ENCODE data around the gene NCKAP1. TPM values are rescaled to one million over a fixed set of nuclear protein-coding genes. Genes with fewer than 3 reads are reported as not detected.
"Not testable (repeated sequence)": the region's sequence is repeated elsewhere in the genome, so short reads cannot be mapped to it uniquely, and the experiment has no call there.

The NCKAP1 gene
- total RNA-seq, 1 donor from 2014 or later = 83.0 TPM

GRCh38 chr2:183063083-183063482 lies 24.8 kb upstream of the NCKAP1 start:
- H3K9ac ChIP-seq (ENCODE audit: low read depth in 1 of 3, low read length in 3 of 3) = no peak overlapping the region
- H3K27ac ChIP-seq (ENCODE audit: low read depth, low read length) = no peak overlapping the region
- no peaks in the 10 kb centered on the region for H3K4me1 ChIP-seq (ENCODE audit: control insufficient read depth in 3 of 3, insufficient read depth in 3 of 3, low read length in 3 of 3)
- H3K4me3 ChIP-seq (ENCODE audit: low read length in 3 of 3) = no peak overlapping the region
- H3K27me3 ChIP-seq (ENCODE audit: control insufficient read depth in 3 of 3, insufficient read depth in 3 of 3, low read length in 3 of 3) = no peaks in the 10 kb centered on the region
- no peaks in the 10 kb centered on the region for H3K36me3 ChIP-seq (ENCODE audit: control insufficient read depth in 3 of 3, insufficient read depth in 3 of 3, low read length in 3 of 3)
- H3K9me3 ChIP-seq (ENCODE audit: control insufficient read depth in 3 of 3, low read length in 3 of 3) = no peaks in the 10 kb centered on the region

GRCh38 chr2:183060571-183061231 lies 22.4 kb upstream of the NCKAP1 start:
- Histone ChIP-seq H3K4me1 (ENCODE audit: control insufficient read depth in 3 of 3, insufficient read depth in 3 of 3, low read length in 3 of 3) (no peaks in the 10 kb centered on the region), H3K27ac (ENCODE audit: low read depth, low read length) (no peak overlapping the region), H3K36me3 (ENCODE audit: control insufficient read depth in 3 of 3, insufficient read depth in 3 of 3, low read length in 3 of 3) (no peaks in the 10 kb centered on the region), H3K4me3 (ENCODE audit: low read length in 3 of 3) (no peak overlapping the region), H3K9me3 (ENCODE audit: control insufficient read depth in 3 of 3, low read length in 3 of 3) (no peaks in the 10 kb centered on the region), H3K27me3 (ENCODE audit: control insufficient read depth in 3 of 3, insufficient read depth in 3 of 3, low read length in 3 of 3) (no peaks in the 10 kb centered on the region), H3K9ac (ENCODE audit: low read depth in 1 of 3, low read length in 3 of 3) (no peak overlapping the region)

GRCh38 chr2:183059561-183059960 lies 21.3 kb upstream of the NCKAP1 start:
- Histone ChIP-seq H3K4me3 (ENCODE audit: low read length in 3 of 3) (no peak overlapping the region), H3K4me1 (ENCODE audit: control insufficient read depth in 3 of 3, insufficient read depth in 3 of 3, low read length in 3 of 3) (no peaks in the 10 kb centered on the region), H3K27me3 (ENCODE audit: control insufficient read depth in 3 of 3, insufficient read depth in 3 of 3, low read length in 3 of 3) (no peaks in the 10 kb centered on the region), H3K36me3 (ENCODE audit: control insufficient read depth in 3 of 3, insufficient read depth in 3 of 3, low read length in 3 of 3) (no peaks in the 10 kb centered on the region), H3K9me3 (ENCODE audit: control insufficient read depth in 3 of 3, low read length in 3 of 3) (no peaks in the 10 kb centered on the region), H3K27ac (ENCODE audit: low read depth, low read length) (no peak overlapping the region), H3K9ac (ENCODE audit: low read depth in 1 of 3, low read length in 3 of 3) (no peak overlapping the region)

GRCh38 chr2:183057333-183057985 lies 19.2 kb upstream of the NCKAP1 start:
- no peaks in the 10 kb centered on the region for H3K27me3 ChIP-seq (ENCODE audit: control insufficient read depth in 3 of 3, insufficient read depth in 3 of 3, low read length in 3 of 3)
- H3K9me3 ChIP-seq (ENCODE audit: control insufficient read depth in 3 of 3, low read length in 3 of 3) = no peaks in the 10 kb centered on the region
- no peak overlapping the region for H3K9ac ChIP-seq (ENCODE audit: low read depth in 1 of 3, low read length in 3 of 3)
- no peaks in the 10 kb centered on the region for H3K4me1 ChIP-seq (ENCODE audit: control insufficient read depth in 3 of 3, insufficient read depth in 3 of 3, low read length in 3 of 3)
- no peaks in the 10 kb centered on the region for H3K36me3 ChIP-seq (ENCODE audit: control insufficient read depth in 3 of 3, insufficient read depth in 3 of 3, low read length in 3 of 3)
- H3K4me3 ChIP-seq (ENCODE audit: low read length in 3 of 3) = no peak overlapping the region
- H3K27ac ChIP-seq (ENCODE audit: low read depth, low read length) = no peak overlapping the region

GRCh38 chr2:183049420-183049819 lies 11.2 kb upstream of the NCKAP1 start:
- Histone ChIP-seq H3K36me3 (ENCODE audit: control insufficient read depth in 3 of 3, insufficient read depth in 3 of 3, low read length in 3 of 3) (no peaks in the 10 kb centered on the region), H3K4me1 (ENCODE audit: control insufficient read depth in 3 of 3, insufficient read depth in 3 of 3, low read length in 3 of 3) (no peaks in the 10 kb centered on the region), H3K9me3 (ENCODE audit: control insufficient read depth in 3 of 3, low read length in 3 of 3) (no peaks in the 10 kb centered on the region), H3K4me3 (ENCODE audit: low read length in 3 of 3) (no peak overlapping the region), H3K27ac (ENCODE audit: low read depth, low read length) (no peak overlapping the region), H3K27me3 (ENCODE audit: control insufficient read depth in 3 of 3, insufficient read depth in 3 of 3, low read length in 3 of 3) (no peaks in the 10 kb centered on the region), H3K9ac (ENCODE audit: low read depth in 1 of 3, low read length in 3 of 3) (no peak overlapping the region)

GRCh38 chr2:183047486-183048125 lies 9.3 kb upstream of the NCKAP1 start:
- H3K4me1 ChIP-seq (ENCODE audit: control insufficient read depth in 3 of 3, insufficient read depth in 3 of 3, low read length in 3 of 3); H3K4me3 ChIP-seq (ENCODE audit: low read length in 3 of 3); H3K27me3 ChIP-seq (ENCODE audit: control insufficient read depth in 3 of 3, insufficient read depth in 3 of 3, low read length in 3 of 3); H3K9ac ChIP-seq (ENCODE audit: low read depth in 1 of 3, low read length in 3 of 3); H3K36me3 ChIP-seq (ENCODE audit: control insufficient read depth in 3 of 3, insufficient read depth in 3 of 3, low read length in 3 of 3); H3K27ac ChIP-seq (ENCODE audit: low read depth, low read length); H3K9me3 ChIP-seq (ENCODE audit: control insufficient read depth in 3 of 3, low read length in 3 of 3): not testable (repeated sequence)

- not testable (repeated sequence) for H3K9ac ChIP-seq (ENCODE audit: low read depth in 1 of 3, low read length in 3 of 3); H3K27me3 ChIP-seq (ENCODE audit: control insufficient read depth in 3 of 3, insufficient read depth in 3 of 3, low read length in 3 of 3)
Observed at GRCh38 chr2:183043580-183043979, 5.3 kb upstream of the NCKAP1 start.

GRCh38 chr2:183040604-183041003 lies 2.3 kb upstream of the NCKAP1 start:
- no peak overlapping the region for H3K4me3 ChIP-seq (ENCODE audit: low read length in 3 of 3)
- no peaks in the 10 kb centered on the region for H3K36me3 ChIP-seq (ENCODE audit: control insufficient read depth in 3 of 3, insufficient read depth in 3 of 3, low read length in 3 of 3)
- H3K9ac ChIP-seq (ENCODE audit: low read depth in 1 of 3, low read length in 3 of 3) = no peak overlapping the region
- no peak overlapping the region for H3K27ac ChIP-seq (ENCODE audit: low read depth, low read length)
- peaks cover 7 to 15% (median 11%) of the 10 kb centered on the region in 3 donors for H3K4me1 ChIP-seq (ENCODE audit: control insufficient read depth in 3 of 3, insufficient read depth in 3 of 3, low read length in 3 of 3)
- H3K27me3 ChIP-seq (ENCODE audit: control insufficient read depth in 3 of 3, insufficient read depth in 3 of 3, low read length in 3 of 3) = no peaks in the 10 kb centered on the region
- no peaks in the 10 kb centered on the region for H3K9me3 ChIP-seq (ENCODE audit: control insufficient read depth in 3 of 3, low read length in 3 of 3)

More at GRCh38 chr2:183043580-183043979, 5.3 kb upstream of the NCKAP1 start:
- H3K9me3 ChIP-seq (ENCODE audit: control insufficient read depth in 3 of 3, low read length in 3 of 3); H3K27ac ChIP-seq (ENCODE audit: low read depth, low read length); H3K36me3 ChIP-seq (ENCODE audit: control insufficient read depth in 3 of 3, insufficient read depth in 3 of 3, low read length in 3 of 3); H3K4me3 ChIP-seq (ENCODE audit: low read length in 3 of 3); H3K4me1 ChIP-seq (ENCODE audit: control insufficient read depth in 3 of 3, insufficient read depth in 3 of 3, low read length in 3 of 3): not testable (repeated sequence)

- Histone ChIP-seq H3K4me3 (ENCODE audit: low read length in 3 of 3) (peak overlapping the region; percentile 75 to 92 (median 77)), H3K36me3 (ENCODE audit: control insufficient read depth in 3 of 3, insufficient read depth in 3 of 3, low read length in 3 of 3) (no peaks in the 10 kb centered on the region), H3K9me3 (ENCODE audit: control insufficient read depth in 3 of 3, low read length in 3 of 3) (no peaks in the 10 kb centered on the region), H3K27ac (ENCODE audit: low read depth, low read length) (peak overlapping the region; percentile 94), H3K9ac (ENCODE audit: low read depth in 1 of 3, low read length in 3 of 3) (peak overlapping the region; percentile 87 to 92 (median 88)), H3K4me1 (ENCODE audit: control insufficient read depth in 3 of 3, insufficient read depth in 3 of 3, low read length in 3 of 3) (peaks cover 18 to 30% (median 25%) of the 10 kb centered on the region in 3 donors), H3K27me3 (ENCODE audit: control insufficient read depth in 3 of 3, insufficient read depth in 3 of 3, low read length in 3 of 3) (no peaks in the 10 kb centered on the region)
Observed at GRCh38 chr2:183037553-183038340, 510 bp downstream of the NCKAP1 start.
